Ishikawa (cell line): Measurements from ENCODE around the gene OR5M8.

Experiments used
- CEBPB ChIP-seq: IDR thresholded peaks from 2 replicates; pipeline ENCODE4 v1.6.1; 2012
- CREB1 ChIP-seq: IDR thresholded peaks from 2 replicates; pipeline ENCODE4 v1.6.1; 2012; ENCODE audit warnings: low read depth
- EGR1 ChIP-seq: IDR thresholded peaks from 2 replicates; pipeline ENCODE4 v1.6.1; 2012
- EP300 ChIP-seq: IDR thresholded peaks from 2 replicates; pipeline ENCODE4 v1.6.1; 2012; ENCODE audit warnings: borderline replicate concordance
- FOXM1 ChIP-seq: IDR thresholded peaks from 2 replicates; pipeline ENCODE4 v1.6.1; 2012; ENCODE audit warnings: low read depth, borderline replicate concordance
- MAX ChIP-seq: IDR thresholded peaks from 2 replicates; pipeline ENCODE4 v1.6.1; 2012
- NFIC ChIP-seq: IDR thresholded peaks from 2 replicates; pipeline ENCODE4 v1.6.1; 2012
- RAD21 ChIP-seq: IDR thresholded peaks from 2 replicates; pipeline ENCODE4 v1.6.1; 2012; ENCODE audit warnings: low read depth
- REST ChIP-seq: IDR thresholded peaks from 2 replicates; pipeline ENCODE4 v1.6.1; 2012; ENCODE audit warnings: low read depth, mild to moderate bottlenecking
- TAF1 ChIP-seq: IDR thresholded peaks from 2 replicates; pipeline ENCODE4 v1.6.1; 2012; ENCODE audit warnings: low read depth, mild to moderate bottlenecking
- TCF12 ChIP-seq: IDR thresholded peaks from 2 replicates; pipeline ENCODE4 v1.6.1; 2012; ENCODE audit warnings: low read depth
- TEAD4 ChIP-seq: IDR thresholded peaks from 2 replicates; pipeline ENCODE4 v1.6.1; 2012
- USF1 ChIP-seq: IDR thresholded peaks from 2 replicates; pipeline ENCODE4 v1.6.1; 2012
- YY1 ChIP-seq: IDR thresholded peaks from 2 replicates; pipeline ENCODE4 v1.6.1; 2012; ENCODE audit warnings: low read depth
- ZBTB7A ChIP-seq: IDR thresholded peaks from 2 replicates; pipeline ENCODE4 v1.6.1; 2012; ENCODE audit warnings: low read depth

The OR5M8 gene

GRCh38 chr11:56473252-56473651 lies 17.9 kb downstream of the OR5M8 start, which contains the start of gene OR5M3:
Gene OR5M3, minus strand, starts transcription at chr11:56473352. Its CDS starts 2,855 bp downstream, at chr11:56470497.
- TF ChIP-seq NFIC (no peak), RAD21 (no peak), EGR1 (no peak), USF1 (no peak), REST (no peak), TAF1 (no peak), EP300 (no peak), TEAD4 (no peak), TCF12 (no peak), YY1 (no peak), MAX (no peak), CREB1 (no peak)

GRCh38 chr11:56457076-56457475 lies 34.1 kb downstream of the OR5M8 start:
- no peak for TF ChIP-seq CEBPB
- TF ChIP-seq TAF1 = no peak
- no peak for TF ChIP-seq YY1
- no peak for TF ChIP-seq TCF12
- no peak for TF ChIP-seq EGR1
- no peak for TF ChIP-seq USF1
- TF ChIP-seq ZBTB7A = no peak
- no peak for TF ChIP-seq NFIC
- TF ChIP-seq MAX = no peak
- no peak for TF ChIP-seq FOXM1

- TF ChIP-seq TAF1 (no peak), EP300 (no peak), ZBTB7A (no peak), FOXM1 (no peak), CEBPB (no peak), YY1 (no peak), TEAD4 (no peak), TCF12 (no peak), EGR1 (no peak), REST (no peak), USF1 (no peak), MAX (no peak), CREB1 (no peak)
Measured at GRCh38 chr11:56453521-56453920, 37.6 kb downstream of the OR5M8 start.
